Measurements from ENCODE around the gene RNF166. TPM values are rescaled to one million over a fixed set of nuclear protein-coding genes. Genes with fewer than 3 reads are reported as not detected.
A peak's percentile ranks its signal among the peaks of the same experiment; 100 is the strongest.

RNF166 gene
- total and polyA plus RNA-seq, 2 of the 13 experiments (the other 11 are each of a cell fraction or from before 2014, with no cell fraction given), result 21.4 to 23.0 TPM

GRCh38 chr16:88662222-88662842, 43.9 kb downstream of the RNF166 start (continued):
- TF ChIP-seq, protein P1, sequence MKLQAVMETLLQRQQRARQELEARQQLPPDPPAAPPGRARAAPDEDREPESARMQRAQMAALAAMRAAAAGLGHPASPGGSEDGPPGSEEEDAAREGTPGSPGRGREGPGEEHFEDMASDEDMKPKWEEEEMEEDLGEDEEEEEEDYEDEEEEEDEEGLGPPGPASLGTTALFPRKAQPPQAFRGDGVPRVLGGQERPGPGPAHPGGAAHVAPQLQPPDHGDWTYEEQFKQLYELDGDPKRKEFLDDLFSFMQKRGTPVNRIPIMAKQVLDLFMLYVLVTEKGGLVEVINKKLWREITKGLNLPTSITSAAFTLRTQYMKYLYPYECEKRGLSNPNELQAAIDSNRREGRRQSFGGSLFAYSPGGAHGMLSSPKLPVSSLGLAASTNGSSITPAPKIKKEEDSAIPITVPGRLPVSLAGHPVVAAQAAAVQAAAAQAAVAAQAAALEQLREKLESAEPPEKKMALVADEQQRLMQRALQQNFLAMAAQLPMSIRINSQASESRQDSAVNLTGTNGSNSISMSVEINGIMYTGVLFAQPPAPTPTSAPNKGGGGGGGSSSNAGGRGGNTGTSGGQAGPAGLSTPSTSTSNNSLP (IDR thresholded peaks at IDR 0.05; ENCODE audit: low read depth, low read length), result no peak
- TF ChIP-seq, protein P2, sequence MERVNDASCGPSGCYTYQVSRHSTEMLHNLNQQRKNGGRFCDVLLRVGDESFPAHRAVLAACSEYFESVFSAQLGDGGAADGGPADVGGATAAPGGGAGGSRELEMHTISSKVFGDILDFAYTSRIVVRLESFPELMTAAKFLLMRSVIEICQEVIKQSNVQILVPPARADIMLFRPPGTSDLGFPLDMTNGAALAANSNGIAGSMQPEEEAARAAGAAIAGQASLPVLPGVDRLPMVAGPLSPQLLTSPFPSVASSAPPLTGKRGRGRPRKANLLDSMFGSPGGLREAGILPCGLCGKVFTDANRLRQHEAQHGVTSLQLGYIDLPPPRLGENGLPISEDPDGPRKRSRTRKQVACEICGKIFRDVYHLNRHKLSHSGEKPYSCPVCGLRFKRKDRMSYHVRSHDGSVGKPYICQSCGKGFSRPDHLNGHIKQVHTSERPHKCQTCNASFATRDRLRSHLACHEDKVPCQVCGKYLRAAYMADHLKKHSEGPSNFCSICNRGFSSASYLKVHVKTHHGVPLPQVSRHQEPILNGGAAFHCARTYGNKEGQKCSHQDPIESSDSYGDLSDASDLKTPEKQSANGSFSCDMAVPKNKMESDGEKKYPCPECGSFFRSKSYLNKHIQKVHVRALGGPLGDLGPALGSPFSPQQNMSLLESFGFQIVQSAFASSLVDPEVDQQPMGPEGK (CRISPR knock-in tag; IDR thresholded peaks at IDR 0.05), result peak; percentile 66; the same call in 1 of the 2 replicates
- TF ChIP-seq XRCC5 (optimal IDR thresholded peaks at IDR 0.05; ENCODE audit: low read length) (no peak), HIC2 (CRISPR knock-in tag; IDR thresholded peaks at IDR 0.05; ENCODE audit: low read depth) (no peak; the same call in 1 of the 2 replicates), NFATC3 (CRISPR knock-in tag; IDR thresholded peaks at IDR 0.05) (no peak), ZNF530 (CRISPR knock-in tag; IDR thresholded peaks at IDR 0.05; ENCODE audit: low read depth) (0 out of 2 replicates have a peak, but pooled peaks have one; percentile 78), GATAD1 (CRISPR knock-in tag; IDR thresholded peaks at IDR 0.05) (no peak), MXD3 (CRISPR knock-in tag; IDR thresholded peaks at IDR 0.05) (no peak), BATF2 (CRISPR knock-in tag; IDR thresholded peaks at IDR 0.05) (0 out of 2 replicates have a peak, but pooled peaks have one; percentile 45), ZNF891 (CRISPR knock-in tag; IDR thresholded peaks at IDR 0.05) (peak; percentile 71; the same call in 1 of the 2 replicates), SMARCE1 (IDR thresholded peaks at IDR 0.05; ENCODE audit: borderline replicate concordance) (no peak), CBX5 (CRISPR knock-in tag; IDR thresholded peaks at IDR 0.05; ENCODE audit: borderline replicate concordance) (0 out of 2 replicates have a peak, but pooled peaks have one; percentile 24), ZNF235 (CRISPR knock-in tag; IDR thresholded peaks at IDR 0.05; ENCODE audit: borderline replicate concordance) (peak; percentile 9; the same call in 1 of the 2 replicates), CHCHD3 (CRISPR knock-in tag; IDR thresholded peaks at IDR 0.05) (0 out of 2 replicates have a peak, but pooled peaks have one; percentile 83), ZNF564 (CRISPR knock-in tag; IDR thresholded peaks at IDR 0.05) (peak; percentile 35; the same call in 1 of the 2 replicates), ZBTB7A (CRISPR knock-in tag; IDR thresholded peaks at IDR 0.05) (peak; percentile 15; the same call in 1 of the 2 replicates), ZNF430 (CRISPR knock-in tag; IDR thresholded peaks at IDR 0.05) (peak; percentile 52; the same call in 1 of the 2 replicates), ZNF713 (CRISPR knock-in tag; IDR thresholded peaks at IDR 0.05) (no peak), GATA4 (IDR thresholded peaks at IDR 0.05; ENCODE audit: borderline replicate concordance, low read depth) (no peak), SP5 (CRISPR knock-in tag; IDR thresholded peaks at IDR 0.05; ENCODE audit: borderline replicate concordance, low read depth) (no peak), AGO2 (optimal IDR thresholded peaks at IDR 0.05; ENCODE audit: low read depth, low read length) (peak; percentile 33)
- TF ChIP-seq, protein P3, sequence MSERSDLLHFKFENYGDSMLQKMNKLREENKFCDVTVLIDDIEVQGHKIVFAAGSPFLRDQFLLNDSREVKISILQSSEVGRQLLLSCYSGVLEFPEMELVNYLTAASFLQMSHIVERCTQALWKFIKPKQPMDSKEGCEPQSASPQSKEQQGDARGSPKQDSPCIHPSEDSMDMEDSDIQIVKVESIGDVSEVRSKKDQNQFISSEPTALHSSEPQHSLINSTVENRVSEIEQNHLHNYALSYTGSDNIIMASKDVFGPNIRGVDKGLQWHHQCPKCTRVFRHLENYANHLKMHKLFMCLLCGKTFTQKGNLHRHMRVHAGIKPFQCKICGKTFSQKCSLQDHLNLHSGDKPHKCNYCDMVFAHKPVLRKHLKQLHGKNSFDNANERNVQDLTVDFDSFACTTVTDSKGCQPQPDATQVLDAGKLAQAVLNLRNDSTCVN (CRISPR knock-in tag; IDR thresholded peaks at IDR 0.05; ENCODE audit: borderline replicate concordance), result 0 out of 2 replicates have a peak, but pooled peaks have one; percentile 50
